G401 (cell line): Measurements from ENCODE around the gene NDUFS8. TPM values are rescaled to one million over a fixed set of nuclear protein-coding genes. Genes with fewer than 3 reads are reported as not detected.

Experiments
- DNase-seq: peaks from one replicate; pipeline ENCODE4 v3.0.0-alpha.2; 2015; ENCODE audit warnings: low spot score
- in situ Hi-C: cut with HindIII; loops from 2 replicates; pipeline ENCODE4 v1.10.0; 2016; ENCODE audit warnings: low sequenced_read_pairs, mixed read lengths
- total RNA-seq: library from RNA; depleted of rRNA; stranded (reverse); fragments of >200 nt; shearing (Covaris generic); gene quantifications from 2 replicates; pipeline ENCODE4 v1.2.3, GENCODE V29; 2014; rRNA removed

Gene NDUFS8
- total RNA-seq, 1 experiment from 2014 or later: 177 TPM

DNA sequence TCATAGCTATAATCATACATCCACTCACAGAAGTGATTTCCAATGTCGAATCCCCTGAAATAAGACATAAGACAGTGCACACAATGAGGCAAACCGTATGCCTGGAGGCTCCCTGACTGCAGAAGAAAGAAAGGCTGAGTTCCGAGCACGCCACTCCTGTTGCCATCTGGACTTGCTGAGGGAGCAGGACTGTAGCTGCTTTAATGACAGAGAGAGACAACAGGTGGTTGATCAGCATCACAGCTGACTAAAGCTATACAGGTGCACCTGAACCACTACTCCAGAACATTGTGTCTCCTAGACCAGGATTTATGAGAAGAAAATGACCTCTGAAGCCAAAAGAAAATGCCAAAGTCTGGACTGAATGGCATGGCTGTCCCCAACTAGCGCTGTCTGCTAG, 35.4 kb downstream of the NDUFS8 start:
- in situ Hi-C loops: no loop called here
- no peak for DNase-seq

GRCh38 chr11:68066742-68067141, 36.3 kb downstream of the NDUFS8 start:
- in situ Hi-C loops: no loop called here
- no peak for DNase-seq

DNA sequence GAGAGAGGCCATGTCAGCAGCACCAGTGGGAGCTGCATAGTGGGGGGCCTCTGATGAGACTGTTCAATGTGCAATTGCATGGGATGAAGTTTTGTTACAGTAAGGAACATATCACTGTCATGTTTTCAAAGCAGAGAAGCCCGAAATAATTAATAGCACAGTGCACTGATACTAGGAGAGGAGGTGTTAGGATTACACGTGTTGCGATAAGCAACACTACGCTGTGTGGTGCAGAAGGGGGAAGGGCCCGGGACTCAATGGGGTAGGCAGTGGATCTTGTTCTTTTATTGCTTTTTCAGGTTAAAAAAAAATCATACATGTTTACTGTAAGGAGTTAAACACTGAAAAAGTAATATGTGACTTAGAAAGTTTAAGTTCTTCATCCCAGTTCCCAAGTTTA, 37.5 kb downstream of the NDUFS8 start:
- no peak for DNase-seq
- in situ Hi-C loops: no loop called here

DNA sequence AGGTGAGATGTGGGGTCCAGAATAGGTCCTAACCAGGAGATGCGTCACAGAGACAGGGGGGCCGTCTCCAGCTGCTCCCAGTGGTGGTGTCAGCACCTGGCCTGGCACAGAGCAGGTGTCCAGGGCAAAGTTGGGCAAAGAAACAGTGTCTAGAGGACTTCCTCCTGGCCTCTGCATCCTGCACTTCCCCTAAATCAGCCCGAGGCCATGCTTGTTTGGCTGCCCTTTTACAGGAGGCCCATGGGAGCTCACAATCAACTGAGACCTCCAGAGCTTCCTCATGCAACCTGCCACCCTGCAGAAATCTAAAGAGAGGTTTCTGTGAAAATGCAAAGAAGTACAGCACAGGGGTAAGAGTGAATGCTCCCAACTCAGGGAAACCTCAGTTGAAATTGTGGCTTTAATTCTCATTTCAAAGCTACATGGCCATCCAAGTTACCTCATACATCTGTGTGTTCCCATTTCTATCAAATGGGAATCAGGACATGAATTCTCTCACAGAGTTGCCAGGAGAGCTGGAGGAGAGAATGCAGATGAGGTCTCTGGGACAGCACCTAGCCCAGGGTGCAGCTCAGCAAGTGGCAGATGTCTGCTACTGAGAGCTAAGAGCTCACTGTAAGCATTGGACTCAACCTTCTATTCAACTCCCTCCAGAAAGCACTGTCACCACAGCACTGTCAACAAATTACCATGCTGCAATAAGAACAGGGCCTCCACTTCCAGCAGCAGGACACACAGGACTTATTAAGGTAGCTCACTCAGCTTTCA, 41.0 kb downstream of the NDUFS8 start:
- in situ Hi-C loops: no loop called here
- DNase-seq: no peak

DNA sequence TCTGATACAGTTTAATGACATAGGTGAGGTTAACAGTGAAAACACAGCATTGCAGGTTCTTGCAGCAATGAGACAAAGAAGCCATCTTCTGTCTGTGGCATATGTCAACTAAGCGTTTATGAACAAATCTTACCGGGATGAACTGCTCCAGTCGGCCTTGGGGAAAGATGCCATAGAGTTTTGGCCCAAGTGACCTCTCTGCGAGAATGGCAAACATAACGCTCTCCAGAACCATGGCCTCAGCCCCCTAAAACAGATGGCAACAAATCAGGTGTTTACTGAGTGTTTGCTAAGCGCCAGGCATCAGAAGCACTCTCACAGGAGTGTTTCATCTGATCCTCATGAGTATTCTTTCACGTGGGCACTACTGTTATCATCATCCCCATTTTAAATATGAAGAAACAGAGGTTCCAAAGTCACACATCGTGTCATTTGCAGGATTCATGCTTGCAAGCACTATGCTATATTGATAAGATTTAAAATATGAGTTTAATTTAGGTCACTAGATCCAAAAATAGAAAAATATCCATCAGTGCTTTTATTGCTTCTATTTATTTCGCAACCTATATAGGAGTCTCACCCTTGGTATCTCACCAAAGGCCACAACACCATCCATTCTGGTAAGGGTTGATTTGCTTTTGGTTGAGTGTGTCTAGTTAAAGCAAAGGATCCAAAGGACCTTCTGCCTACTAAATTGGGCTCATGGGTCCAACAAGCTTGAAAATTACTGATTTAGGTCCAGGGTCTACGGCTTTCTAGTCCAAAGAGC, 44.3 kb downstream of the NDUFS8 start:
- in situ Hi-C loops: no loop called here

DNA sequence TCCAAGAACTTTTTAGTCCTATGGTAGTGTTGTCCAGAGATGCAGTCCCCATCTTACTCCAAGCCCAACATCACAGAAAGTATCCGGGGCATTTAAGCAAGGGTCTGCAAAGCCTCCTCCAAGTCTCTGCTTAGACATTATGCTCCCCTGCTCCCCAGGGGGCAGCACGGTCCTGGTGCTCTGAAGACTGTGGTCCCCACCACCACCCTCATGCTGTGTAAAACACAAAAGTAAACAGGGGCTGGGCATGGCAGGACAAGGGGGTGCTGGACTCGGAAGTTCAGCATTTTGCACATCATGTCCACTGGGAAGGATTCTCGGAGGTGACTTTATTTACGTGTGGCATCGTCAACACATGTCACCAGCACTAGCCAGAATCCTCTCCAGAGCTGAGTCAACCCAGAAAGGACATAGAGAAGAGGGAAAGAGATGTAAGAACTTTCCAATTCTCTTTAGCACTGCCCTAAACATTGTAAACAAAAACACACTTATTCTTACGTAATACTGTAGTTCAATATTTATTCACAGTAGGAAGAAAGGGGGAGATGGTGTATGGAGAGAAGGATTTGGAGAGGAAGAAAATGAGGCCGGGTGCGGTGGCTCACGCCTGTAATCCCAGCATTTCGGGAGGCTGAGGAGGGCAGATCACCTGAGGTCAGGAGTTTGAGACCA, 46.0 kb downstream of the NDUFS8 start:
- DNase-seq: no peak
- in situ Hi-C loops: no loop called here

More for the DNA sequence above, 44.3 kb downstream of the NDUFS8 start:
- no peak for DNase-seq

GRCh38 chr11:68077617-68078582, 47.4 kb downstream of the NDUFS8 start:
- DNase-seq: no peak
- in situ Hi-C loops: no loop called here

GRCh38 chr11:68080860-68081259, 50.4 kb downstream of the NDUFS8 start:
- in situ Hi-C loops: loop anchor here (5.0 kb wide), 1 partner anchor 81 kb away; no protein-coding TSS in a partner anchor

GRCh38 chr11:68081691-68082090, 51.2 kb downstream of the NDUFS8 start:
- DNase-seq: no peak
- in situ Hi-C loops: loop anchor here (5.0 kb wide), 1 partner anchor 81 kb away; no protein-coding TSS in a partner anchor

More at GRCh38 chr11:68080860-68081259, 50.4 kb downstream of the NDUFS8 start:
- no peak for DNase-seq

DNA sequence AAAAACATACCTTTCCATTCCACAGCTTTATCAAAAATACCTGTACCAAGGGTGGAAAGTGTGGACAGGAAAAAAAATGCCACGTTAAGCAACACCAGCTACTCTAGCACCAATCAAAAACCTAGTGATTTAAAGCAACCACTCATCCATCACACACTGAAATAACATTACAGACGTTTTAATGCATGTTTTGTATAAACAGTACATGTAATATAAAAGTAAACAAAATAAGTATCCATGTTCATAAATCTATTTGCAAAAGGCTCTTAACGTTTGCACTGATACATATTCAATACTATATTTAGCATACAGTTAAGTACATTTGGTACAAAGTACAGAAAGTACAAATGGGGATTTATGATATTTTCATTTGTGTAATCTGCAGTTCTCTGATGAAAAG, 52.0 kb downstream of the NDUFS8 start:
- in situ Hi-C loops: loop anchor here (5.0 kb wide), 1 partner anchor 80 kb away; no protein-coding TSS in a partner anchor
- DNase-seq: no peak

DNA sequence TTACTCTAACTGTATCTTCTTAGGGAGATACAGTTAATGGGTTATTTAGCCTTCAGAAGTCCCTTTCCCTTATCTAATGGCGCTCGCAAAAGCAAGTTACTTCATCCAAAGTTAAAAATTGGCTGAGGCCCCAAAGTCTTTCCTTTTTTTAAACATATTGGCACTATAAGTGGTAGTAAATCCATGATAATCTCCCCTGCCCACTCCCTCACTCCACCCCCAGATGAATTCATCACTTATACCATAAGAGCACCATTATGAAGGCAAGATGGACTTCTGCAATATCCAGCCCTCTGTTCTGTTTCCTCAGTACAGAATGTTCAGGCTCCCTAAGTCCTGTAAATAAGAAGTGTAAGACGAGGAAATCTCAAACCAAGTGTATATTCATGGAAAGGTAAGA, 53.0 kb downstream of the NDUFS8 start:
- in situ Hi-C loops: loop anchor here (5.0 kb wide), 1 partner anchor 79 kb away; no protein-coding TSS in a partner anchor
- DNase-seq: no peak

Other genes starting within 250 kb of the NDUFS8 start
- gene UNC93B1, start 26.6 kb upstream of the NDUFS8 start, total RNA-seq: 17.8 and 34.7 TPM in 2 replicates
- 1.2 and 2.1 TPM in 2 replicates for gene ALDH3B1, start 20.4 kb upstream of the NDUFS8 start, total RNA-seq
- gene TCIRG1, start 8.3 kb downstream of the NDUFS8 start, total RNA-seq: 9.7 and 9.8 TPM in 2 replicates
- 119 and 129 TPM in 2 replicates for gene CHKA, start 90.7 kb downstream of the NDUFS8 start, total RNA-seq
- gene KMT5B, start 182.6 kb downstream of the NDUFS8 start, total RNA-seq: 5.6 and 11.4 TPM in 2 replicates
- gene C11orf24, start 241.3 kb downstream of the NDUFS8 start, total RNA-seq: 15.7 and 17.4 TPM in 2 replicates